Astrocyte of the hippocampus (primary cell): ENCODE measurements around the gene CREB5.

ENCODE experiments used
- DNase-seq: peaks from one replicate; pipeline ENCODE4 v3.0.0; 2011; ENCODE audit warnings: low read depth, low spot score

Gene CREB5

GRCh38 chr7:28641752-28642545 is 229.6 kb downstream of the CREB5 start:
- no peak for DNase-seq

- no peak for DNase-seq
Measured at GRCh38 chr7:28643188-28643569, 230.9 kb downstream of the CREB5 start.

- DNase-seq, result no peak
Measured at GRCh38 chr7:28643584-28644340, 231.4 kb downstream of the CREB5 start.

- no peak for DNase-seq
Measured at GRCh38 chr7:28645866-28646265, 233.5 kb downstream of the CREB5 start.

GRCh38 chr7:28646376-28647075 is 234.2 kb downstream of the CREB5 start:
- DNase-seq, result no peak

- no peak for DNase-seq
Measured at GRCh38 chr7:28647076-28647421, 234.7 kb downstream of the CREB5 start.

- no peak for DNase-seq
Measured at GRCh38 chr7:28649189-28649588, 236.9 kb downstream of the CREB5 start.

GRCh38 chr7:28649811-28650210 is 237.5 kb downstream of the CREB5 start:
- no peak for DNase-seq

- DNase-seq, result no peak
Measured at GRCh38 chr7:28654110-28654509, 241.8 kb downstream of the CREB5 start.

- no peak for DNase-seq
Measured at GRCh38 chr7:28656529-28656928, 244.2 kb downstream of the CREB5 start.

- DNase-seq, result no peak
Measured at GRCh38 chr7:28658381-28658780, 246.1 kb downstream of the CREB5 start.

GRCh38 chr7:28660132-28660531 is 247.8 kb downstream of the CREB5 start:
- no peak for DNase-seq

- DNase-seq, result no peak
Measured at GRCh38 chr7:28661826-28662595, 249.7 kb downstream of the CREB5 start.

- peak; percentile 35 for DNase-seq
Measured at GRCh38 chr7:28666154-28666553, 253.8 kb downstream of the CREB5 start.

- DNase-seq, result no peak
Measured at GRCh38 chr7:28668085-28668484, 255.8 kb downstream of the CREB5 start.

- no peak for DNase-seq
Measured at GRCh38 chr7:28669330-28669729, 257.0 kb downstream of the CREB5 start.

GRCh38 chr7:28671526-28671925 is 259.2 kb downstream of the CREB5 start:
- DNase-seq, result no peak

- peak; percentile 25 for DNase-seq
Measured at GRCh38 chr7:28672397-28672797, 260.1 kb downstream of the CREB5 start.

- no peak for DNase-seq
Measured at GRCh38 chr7:28674359-28674782, 262.1 kb downstream of the CREB5 start.

- DNase-seq, result no peak
Measured at GRCh38 chr7:28675429-28675828, 263.1 kb downstream of the CREB5 start.

- DNase-seq, result no peak
Measured at GRCh38 chr7:28677668-28678067, 265.4 kb downstream of the CREB5 start.
